GM21529 (cell line): ENCODE data around the gene SLC22A1.

Experiments
- ATAC-seq: cut with Tn5 transposase; IDR thresholded peaks from one replicate; pipeline ENCODE4 v1.9.1; 2021; ENCODE audit not compliant: unreplicated experiment

The SLC22A1 gene

DNA sequence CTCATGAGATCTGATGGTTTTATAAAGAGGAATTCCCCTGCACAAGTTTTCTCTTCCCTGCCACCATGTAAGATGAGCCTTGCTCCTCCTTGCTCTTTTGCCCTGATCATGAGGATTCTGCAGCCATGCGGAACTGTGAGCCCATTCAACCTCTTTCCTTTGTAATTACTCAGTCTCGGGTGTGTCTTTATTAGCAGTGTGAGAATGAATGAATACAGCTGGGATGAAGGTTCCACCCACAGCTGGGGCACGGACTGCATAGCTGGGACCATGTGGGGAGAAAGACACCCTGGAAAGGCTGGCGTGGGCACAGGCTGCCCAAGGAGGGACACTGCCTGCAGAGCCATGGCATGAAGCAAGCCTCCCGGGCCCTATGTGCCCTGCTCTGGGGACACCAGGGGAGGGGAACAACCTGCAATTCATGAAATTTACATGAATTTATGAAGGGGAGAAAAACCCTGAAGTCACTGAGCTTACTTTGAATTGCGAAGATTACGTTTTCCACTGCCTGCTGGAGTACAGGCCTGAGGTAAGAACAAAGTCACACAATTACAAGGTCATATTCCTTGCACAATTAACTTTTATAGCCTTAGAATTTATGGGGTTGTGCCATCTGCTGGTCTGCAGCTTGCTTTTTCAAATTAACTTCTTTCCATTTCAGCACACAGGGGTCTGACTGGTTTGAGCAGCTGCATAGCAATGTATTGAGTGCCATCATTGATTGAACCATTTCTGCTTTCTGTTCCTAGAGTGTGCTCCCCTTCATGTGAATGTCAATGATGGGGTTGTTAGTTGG, 46.2 kb downstream of the SLC22A1 start:
- ATAC-seq = no peak

DNA sequence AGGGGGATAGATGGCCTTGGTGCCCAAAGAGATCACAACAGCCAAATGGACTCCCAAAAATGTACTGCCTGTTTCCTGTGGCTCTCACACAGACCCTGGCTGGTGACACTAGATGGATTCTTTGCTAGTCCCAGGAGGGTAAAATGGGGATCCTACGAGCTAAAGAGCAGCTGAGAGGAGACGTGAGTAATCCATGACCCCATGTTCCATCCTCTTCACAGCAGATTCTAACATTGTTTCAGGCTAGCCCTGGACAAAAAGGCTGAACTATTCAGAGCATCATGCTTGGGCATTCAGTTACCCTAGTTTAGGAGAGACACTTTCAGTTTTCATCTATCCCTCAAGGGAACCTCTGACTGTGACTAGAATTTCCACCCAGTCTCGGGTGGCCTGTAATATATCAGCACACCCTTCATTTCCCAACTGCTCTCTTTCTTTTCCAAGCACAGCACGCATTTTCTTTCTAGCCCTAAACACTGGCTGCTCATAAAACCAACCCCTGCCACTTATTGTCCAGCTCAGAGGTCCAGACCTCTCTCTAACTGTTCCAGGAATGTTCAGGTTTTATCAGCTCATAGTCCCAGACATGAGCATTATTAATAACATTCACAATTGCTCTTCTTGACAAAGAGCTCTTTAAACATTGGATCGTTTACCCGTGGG, 48.5 kb downstream of the SLC22A1 start:
- ATAC-seq = no peak

DNA sequence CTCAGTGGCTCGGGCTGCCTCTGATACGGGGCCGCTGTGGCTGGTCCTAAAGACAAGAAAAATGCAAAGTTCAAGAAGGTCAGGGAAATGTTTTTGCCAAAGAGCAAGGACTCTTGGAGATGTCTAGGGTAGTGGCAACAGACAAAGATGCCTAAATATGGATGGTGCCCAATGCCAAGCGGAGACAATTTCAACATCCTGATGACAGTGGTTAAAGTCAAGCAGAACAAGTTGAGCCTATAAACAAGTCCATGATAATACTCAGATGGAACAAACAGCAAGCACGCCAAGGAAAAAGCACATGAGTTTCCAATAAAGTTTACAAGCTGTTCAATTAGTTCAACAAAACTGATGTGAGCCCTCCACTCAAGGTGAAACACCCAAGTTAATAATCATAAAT, 51.1 kb downstream of the SLC22A1 start:
- ATAC-seq = no peak

GRCh38 chr6:160173806-160174527, 52.4 kb downstream of the SLC22A1 start:
- ATAC-seq = no peak

GRCh38 chr6:160174681-160175080, 53.1 kb downstream of the SLC22A1 start:
- ATAC-seq = no peak

- ATAC-seq = no peak
Measured at GRCh38 chr6:160177220-160177619, 55.6 kb downstream of the SLC22A1 start.

- no peak for ATAC-seq
Measured at GRCh38 chr6:160178271-160178670, 56.7 kb downstream of the SLC22A1 start.

GRCh38 chr6:160180706-160181105, 59.1 kb downstream of the SLC22A1 start:
- ATAC-seq = no peak

DNA sequence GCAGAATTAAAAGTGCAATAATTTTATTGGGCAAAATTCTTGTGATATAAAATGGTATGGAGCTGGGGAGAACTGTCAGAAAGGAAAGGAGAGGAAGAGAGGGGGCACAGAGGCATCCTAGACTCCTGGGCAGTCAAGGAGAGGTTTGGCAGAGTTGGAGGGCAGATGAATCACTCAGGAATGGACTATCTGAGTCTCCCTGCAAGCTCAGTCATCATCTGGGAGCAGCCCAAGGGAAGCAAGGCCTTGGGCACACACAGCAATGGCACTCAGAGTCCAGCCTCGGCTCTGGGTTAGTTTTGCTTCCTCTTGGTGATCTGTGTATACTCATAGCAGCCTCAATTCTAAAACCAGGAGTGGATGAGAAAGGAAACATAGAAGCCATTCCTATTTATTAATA, 67.2 kb downstream of the SLC22A1 start:
- ATAC-seq = no peak

GRCh38 chr6:160190081-160190480, 68.5 kb downstream of the SLC22A1 start:
- no peak for ATAC-seq

- ATAC-seq = no peak
Measured at GRCh38 chr6:160190973-160191372, 69.4 kb downstream of the SLC22A1 start.

GRCh38 chr6:160192840-160193239, 71.2 kb downstream of the SLC22A1 start:
- no peak for ATAC-seq

DNA sequence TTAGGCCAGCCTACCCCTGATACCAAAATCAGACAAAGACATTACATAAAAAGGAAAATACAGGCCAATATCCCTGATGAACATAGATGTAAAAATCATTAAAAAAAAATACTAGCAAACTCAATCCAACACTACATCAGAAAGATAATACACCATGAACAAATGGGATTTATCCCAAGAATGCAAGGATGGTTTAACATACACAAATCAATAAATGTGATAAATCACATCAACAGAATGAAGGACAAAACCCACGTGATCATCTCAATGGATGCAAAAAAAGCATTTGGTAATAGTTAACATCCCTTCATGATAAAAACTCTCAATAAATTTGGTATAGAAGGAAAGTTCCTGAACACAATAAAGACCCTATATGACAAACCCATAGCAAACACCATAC, 73.2 kb downstream of the SLC22A1 start:
- ATAC-seq = no peak

DNA sequence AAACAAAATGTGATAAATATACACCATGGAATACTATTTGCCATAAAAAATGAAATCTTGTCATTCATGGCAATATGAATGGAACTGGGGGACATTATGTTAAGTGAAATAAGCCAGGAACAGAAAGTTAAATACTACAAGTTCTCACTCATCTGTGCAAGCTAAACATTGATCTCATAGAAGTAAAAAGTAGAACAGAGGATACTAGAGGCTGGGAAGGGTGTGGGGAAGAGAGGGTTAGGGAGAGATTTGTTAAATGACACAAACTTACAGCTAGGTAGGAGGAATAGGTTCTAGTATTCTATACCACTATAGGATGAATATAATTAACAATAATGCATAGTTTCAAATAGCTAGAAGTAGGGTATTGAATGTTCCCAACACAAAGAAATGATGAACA, 76.0 kb downstream of the SLC22A1 start:
- ATAC-seq = no peak

- peak; percentile 92 for ATAC-seq
Measured at GRCh38 chr6:160198606-160199211, 77.1 kb downstream of the SLC22A1 start.

GRCh38 chr6:160201061-160201460, 79.4 kb downstream of the SLC22A1 start:
- no peak for ATAC-seq

- no peak for ATAC-seq
Measured at GRCh38 chr6:160202411-160202810, 80.8 kb downstream of the SLC22A1 start.

DNA sequence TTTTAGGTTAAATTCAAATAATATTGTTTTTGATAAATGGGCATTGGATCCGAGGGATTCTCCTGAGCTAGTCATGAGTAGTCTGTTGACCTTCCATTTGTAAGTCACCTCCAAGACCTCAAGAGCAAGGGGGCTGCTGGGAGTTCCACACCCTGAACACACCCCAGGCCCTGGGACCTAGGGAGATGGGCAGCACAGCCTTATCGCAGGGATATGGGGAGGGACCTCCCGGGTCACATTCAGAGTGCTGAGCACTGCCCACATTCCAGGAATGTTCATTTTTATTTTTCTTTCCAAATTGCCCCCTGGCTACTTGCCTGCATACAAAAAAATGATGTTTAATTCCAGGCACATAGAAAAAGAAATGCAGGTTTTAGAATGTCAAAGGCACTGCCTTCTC, 81.5 kb downstream of the SLC22A1 start:
- ATAC-seq = no peak

DNA sequence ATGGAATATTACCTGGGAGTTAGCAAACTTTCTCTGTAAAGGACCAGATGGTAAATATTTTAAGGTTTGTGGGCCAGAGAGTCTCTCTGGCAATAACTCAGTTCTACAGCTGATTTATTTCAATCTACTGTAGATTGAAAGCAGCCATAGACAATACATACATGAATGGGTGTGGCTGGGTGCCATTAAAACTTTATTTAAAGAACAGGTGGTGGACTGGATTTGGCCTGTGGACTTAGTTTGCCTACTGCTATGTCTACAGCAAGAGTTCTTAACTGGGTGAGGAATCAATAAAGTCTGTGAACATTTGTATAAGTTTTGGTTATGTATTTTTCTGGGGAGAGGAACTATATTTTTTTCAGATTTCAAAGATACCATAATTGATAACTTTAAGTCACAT, 81.9 kb downstream of the SLC22A1 start:
- ATAC-seq = no peak

DNA sequence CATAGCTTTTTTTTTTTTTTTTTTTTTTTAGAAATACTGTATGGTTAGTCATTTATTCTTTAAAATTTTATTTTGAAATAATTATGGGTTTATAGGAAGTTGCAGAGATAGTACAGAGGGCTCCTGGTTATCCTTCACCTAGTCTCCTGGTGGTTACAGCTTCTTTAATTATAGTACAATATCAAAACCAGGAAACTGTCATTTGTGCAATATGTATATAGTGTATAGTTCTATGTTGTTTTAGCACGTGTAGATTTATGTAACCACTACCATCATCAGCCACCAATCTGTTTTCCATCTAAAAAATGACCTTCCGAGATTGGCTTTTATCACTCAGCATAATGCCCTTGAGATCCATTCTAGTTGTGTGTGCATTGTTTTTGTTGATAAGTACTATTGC, 82.3 kb downstream of the SLC22A1 start:
- no peak for ATAC-seq

DNA sequence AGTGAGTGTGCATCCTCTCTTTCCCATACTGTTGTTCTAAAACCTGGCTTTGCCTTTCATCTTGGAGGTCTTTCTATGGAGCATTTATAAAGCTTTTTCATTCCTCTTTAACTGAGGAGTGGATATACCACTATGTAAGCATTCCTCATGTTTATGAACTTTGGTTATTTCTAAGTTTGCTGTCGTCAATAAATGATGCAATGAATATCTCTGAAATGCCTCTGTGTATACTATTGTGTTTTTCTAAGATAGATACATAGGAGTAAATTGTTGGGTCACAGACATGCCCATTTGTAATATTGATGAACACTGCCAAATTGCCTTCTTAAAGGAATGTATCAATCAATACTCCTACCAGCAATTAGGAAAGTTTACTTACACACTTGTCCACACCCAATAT, 83.1 kb downstream of the SLC22A1 start:
- no peak for ATAC-seq

DNA sequence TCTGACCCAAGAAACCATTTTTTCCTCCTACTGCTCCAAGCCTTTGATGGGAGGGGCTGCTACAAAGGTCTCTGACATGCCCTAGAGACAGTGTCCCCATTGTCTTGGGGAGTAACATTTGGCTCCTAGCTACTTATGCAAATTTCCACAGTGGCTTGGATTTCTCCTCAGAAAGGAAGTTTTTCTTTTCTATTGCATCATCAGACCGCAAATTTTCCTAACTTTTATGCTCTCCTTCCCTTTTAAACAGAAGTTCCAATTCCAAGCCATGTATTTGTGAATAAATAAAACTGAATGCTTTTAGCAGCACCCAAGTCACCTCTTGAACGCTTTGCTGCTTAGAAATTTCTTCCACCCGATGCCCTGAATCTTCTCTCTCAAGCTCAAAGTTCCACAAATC, 86.0 kb downstream of the SLC22A1 start:
- ATAC-seq = no peak
